GM18511 (cell line): ENCODE data around the gene NEURL1B.
"Not testable (repeated sequence)": the region's sequence is repeated elsewhere in the genome, so short reads cannot be mapped to it uniquely, and the experiment has no call there.

ENCODE experiments used
- ATAC-seq: cut with Tn5 transposase; IDR thresholded peaks from one replicate; pipeline ENCODE4 v1.9.1; 2021; ENCODE audit warnings: mild to moderate bottlenecking, moderate library complexity; ENCODE audit not compliant: unreplicated experiment

The NEURL1B gene

GRCh38 chr5:172640822-172641358 is at the start of gene NEURL1B:
Gene NEURL1B (plus strand): TSS chr5:172641263. CDS start chr5:172641407, 144 bp downstream.
- ATAC-seq = peak; percentile 60

- no peak for ATAC-seq
Observed at GRCh38 chr5:172591636-172592035, 49.4 kb upstream of the NEURL1B start.

- ATAC-seq = no peak
Observed at GRCh38 chr5:172592881-172593280, 48.2 kb upstream of the NEURL1B start.

- ATAC-seq = no peak
Observed at GRCh38 chr5:172593306-172593705, 47.8 kb upstream of the NEURL1B start.

GRCh38 chr5:172593721-172594235 is 47.3 kb upstream of the NEURL1B start:
- ATAC-seq = no peak

GRCh38 chr5:172594431-172594830 is 46.6 kb upstream of the NEURL1B start:
- no peak for ATAC-seq

- ATAC-seq = no peak
Observed at GRCh38 chr5:172594867-172595466, 46.1 kb upstream of the NEURL1B start.

- ATAC-seq = no peak
Observed at GRCh38 chr5:172595596-172596455, 45.2 kb upstream of the NEURL1B start.

- ATAC-seq = no peak
Observed at GRCh38 chr5:172596638-172597231, 44.3 kb upstream of the NEURL1B start.

- no peak for ATAC-seq
Observed at GRCh38 chr5:172597755-172598155, 43.3 kb upstream of the NEURL1B start.

- ATAC-seq = no peak
Observed at GRCh38 chr5:172598251-172599203, 42.5 kb upstream of the NEURL1B start.

GRCh38 chr5:172599204-172599567 is 41.9 kb upstream of the NEURL1B start:
- no peak for ATAC-seq

- no peak for ATAC-seq
Observed at GRCh38 chr5:172600571-172600970, 40.5 kb upstream of the NEURL1B start.

GRCh38 chr5:172601576-172601975 is 39.5 kb upstream of the NEURL1B start:
- not testable (repeated sequence) for ATAC-seq

- no peak for ATAC-seq
Observed at GRCh38 chr5:172602783-172603231, 38.3 kb upstream of the NEURL1B start.

- no peak for ATAC-seq
Observed at GRCh38 chr5:172603251-172603806, 37.7 kb upstream of the NEURL1B start.

GRCh38 chr5:172605466-172605865 is 35.6 kb upstream of the NEURL1B start:
- no peak for ATAC-seq

- ATAC-seq = no peak
Observed at GRCh38 chr5:172606156-172606785, 34.8 kb upstream of the NEURL1B start.

GRCh38 chr5:172607213-172607793 is 33.8 kb upstream of the NEURL1B start:
- ATAC-seq = no peak
